ENCODE data around the gene DLG1.

DLG1 gene

DNA sequence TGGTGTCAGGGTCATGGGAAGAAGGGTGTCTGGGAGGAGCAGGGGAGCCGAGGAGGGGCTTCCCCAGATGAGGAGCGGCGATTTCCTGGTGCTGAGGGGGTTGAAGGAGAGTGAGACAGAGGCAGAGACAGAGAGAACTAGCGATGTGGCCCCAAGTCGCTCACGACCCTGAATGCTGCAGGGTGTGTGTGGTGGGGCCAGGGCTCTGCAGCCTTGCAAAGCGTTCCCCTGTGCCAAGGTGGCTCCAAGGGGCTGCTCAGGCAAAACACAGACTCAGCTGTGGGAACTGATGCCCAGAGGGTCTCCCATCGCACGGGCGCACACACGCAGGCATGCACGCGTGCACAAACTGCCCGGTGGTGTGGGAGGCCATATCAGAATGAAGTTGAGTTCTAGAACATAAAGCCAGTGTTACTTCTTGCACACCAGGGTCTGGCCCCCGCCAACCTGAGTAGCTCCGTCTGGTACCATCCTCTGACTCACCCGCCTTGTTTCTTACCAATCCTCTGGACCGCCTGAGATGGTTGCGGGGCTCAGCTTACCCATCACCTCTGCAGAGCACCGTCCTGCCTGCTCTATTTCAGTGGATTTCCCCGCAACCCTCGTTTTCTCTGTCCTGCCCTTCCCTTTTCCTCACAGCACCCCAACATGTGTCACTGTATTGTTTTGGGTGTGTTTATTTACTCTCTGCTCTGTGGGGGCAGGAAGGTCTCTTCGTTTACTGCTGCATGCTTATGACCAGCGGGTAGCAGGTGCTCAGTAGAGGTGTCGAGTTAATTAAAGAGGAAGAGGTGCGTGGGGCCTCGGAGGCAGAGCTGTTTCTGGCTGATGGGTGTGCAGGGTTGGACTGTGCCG lies 273.3 kb downstream of the DLG1 start:
- no peak for DNase-seq (ENCODE audit: low read depth)
- no peak overlapping the region for H3K4me3 ChIP-seq (ENCODE audit: low read depth, low read length)
- TF ChIP-seq, protein P1, sequence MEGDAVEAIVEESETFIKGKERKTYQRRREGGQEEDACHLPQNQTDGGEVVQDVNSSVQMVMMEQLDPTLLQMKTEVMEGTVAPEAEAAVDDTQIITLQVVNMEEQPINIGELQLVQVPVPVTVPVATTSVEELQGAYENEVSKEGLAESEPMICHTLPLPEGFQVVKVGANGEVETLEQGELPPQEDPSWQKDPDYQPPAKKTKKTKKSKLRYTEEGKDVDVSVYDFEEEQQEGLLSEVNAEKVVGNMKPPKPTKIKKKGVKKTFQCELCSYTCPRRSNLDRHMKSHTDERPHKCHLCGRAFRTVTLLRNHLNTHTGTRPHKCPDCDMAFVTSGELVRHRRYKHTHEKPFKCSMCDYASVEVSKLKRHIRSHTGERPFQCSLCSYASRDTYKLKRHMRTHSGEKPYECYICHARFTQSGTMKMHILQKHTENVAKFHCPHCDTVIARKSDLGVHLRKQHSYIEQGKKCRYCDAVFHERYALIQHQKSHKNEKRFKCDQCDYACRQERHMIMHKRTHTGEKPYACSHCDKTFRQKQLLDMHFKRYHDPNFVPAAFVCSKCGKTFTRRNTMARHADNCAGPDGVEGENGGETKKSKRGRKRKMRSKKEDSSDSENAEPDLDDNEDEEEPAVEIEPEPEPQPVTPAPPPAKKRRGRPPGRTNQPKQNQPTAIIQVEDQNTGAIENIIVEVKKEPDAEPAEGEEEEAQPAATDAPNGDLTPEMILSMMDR (IDR thresholded peaks at IDR 0.05; ENCODE audit: low read depth, low read length, missing control alignments), result no peak

DNA sequence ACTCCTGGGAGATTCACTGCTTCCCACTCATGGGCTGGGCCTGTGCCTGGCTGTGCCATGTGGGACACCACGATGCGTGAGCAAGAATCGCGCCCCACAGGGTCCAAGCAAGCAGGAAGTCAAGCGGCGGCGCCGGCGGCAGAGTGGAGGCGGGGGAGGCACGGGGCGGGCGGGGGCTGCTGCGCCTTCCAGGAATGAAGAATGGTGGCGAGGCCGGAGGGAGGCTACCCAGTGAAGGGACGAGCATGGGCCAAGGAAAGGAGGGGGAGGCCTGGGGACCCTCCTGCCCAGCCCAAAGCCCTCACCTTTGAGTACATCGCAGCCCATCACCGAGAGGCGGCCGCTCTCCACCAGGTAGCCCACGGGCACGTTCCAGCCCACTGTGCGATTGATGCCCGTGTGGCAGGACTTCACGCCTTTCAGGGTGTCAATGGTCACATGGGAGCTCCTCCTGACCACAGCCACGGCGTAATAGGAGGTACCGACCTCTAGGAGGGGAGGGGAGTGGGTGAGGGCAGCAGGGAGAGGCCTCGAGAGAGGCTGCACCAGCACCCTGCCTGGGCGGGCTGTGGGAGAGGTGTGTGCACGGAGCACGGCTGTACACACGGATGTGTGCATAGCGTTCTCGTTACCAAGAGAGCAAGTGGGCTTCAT lies 274.3 kb downstream of the DLG1 start:
- no peak overlapping the region for H3K4me3 ChIP-seq (ENCODE audit: low read depth, low read length)
- TF ChIP-seq, protein P1 (IDR thresholded peaks at IDR 0.05; ENCODE audit: low read depth, low read length, missing control alignments), result no peak
- DNase-seq (ENCODE audit: low read depth), result no peak

DNA sequence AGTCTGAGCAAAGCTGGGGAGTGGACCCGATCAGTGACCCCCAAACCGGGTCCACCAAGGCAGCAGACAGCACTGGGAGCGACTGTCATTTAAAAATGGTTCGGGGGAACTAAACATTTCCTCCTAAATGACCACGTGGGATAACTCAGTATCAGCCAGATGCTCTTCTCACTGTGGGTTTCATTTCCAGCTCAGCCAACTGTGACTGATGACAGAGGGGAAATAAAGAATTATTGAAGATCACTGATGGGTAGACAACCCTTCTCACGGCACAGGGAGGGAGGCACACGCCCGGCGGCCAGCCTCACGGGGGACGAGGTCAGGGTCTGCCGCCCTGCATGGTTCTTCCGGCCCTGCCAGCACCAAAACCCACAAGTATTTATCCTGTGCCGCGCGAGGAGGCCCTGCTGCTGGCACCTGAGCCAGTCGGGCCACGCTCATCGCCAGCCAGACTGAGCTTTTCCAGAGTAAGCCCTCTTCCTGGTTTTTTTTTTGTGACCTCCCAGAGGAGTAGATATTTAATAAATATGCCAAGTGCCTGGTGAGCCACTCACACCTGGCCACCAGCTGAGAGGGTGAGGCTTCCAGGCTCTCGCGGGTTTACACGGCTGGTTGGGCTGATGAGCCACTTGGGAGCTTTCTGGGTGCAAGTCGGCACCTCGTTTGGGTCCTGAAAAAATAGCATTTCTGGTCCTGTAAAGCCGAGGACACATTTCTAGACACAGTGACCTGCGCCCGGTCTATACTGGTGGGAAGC lies 275.0 kb downstream of the DLG1 start:
- DNase-seq (ENCODE audit: low read depth), result peak; percentile 35
- peak overlapping the region; percentile 9; the same call in 1 of the 2 replicates for H3K4me3 ChIP-seq (ENCODE audit: low read depth, low read length)
- TF ChIP-seq, protein P1 (IDR thresholded peaks at IDR 0.05; ENCODE audit: low read depth, low read length, missing control alignments), result no peak

DNA sequence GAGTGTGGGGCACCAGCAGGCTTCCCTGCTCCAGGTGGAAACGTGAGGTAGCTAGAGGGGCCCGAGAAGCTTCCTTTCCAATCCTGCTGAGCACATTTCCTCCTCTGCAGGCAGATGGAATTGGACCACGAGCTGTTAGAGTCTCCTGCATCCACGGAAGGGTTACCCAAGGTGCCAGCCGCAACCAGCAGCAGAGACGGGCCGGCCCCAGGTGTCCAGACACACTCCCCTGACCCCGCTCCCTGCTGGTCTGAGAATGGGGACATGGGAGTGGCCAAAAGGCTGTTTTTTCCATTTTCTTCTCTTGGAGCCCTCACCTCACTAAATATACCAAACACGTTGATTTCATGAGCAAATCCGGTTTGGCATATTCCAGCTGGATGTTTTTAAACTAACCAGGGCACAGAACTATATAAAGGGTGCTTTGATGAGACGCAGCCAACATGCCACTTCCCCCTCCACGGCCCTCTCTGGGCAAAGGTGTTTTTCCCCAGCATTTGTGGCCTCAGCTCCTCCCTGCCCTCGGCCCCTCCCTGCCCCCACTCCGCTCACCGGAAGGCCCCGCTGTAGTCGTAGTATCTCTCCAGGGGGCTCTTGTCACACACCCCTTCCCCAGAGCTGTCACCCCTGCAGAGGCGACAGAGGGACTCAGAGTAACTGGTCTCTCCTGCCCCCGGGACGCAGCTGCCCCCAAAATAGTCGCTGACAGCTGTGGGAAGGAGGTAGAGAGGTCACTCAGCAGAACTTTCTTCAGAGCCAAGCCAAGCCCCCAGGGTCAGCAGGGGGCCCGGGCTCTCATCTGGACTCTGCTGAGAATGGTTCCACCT lies 275.8 kb downstream of the DLG1 start:
- no peak for DNase-seq (ENCODE audit: low read depth)
- no peak overlapping the region; the same call in 1 of the 2 replicates for H3K4me3 ChIP-seq (ENCODE audit: low read depth, low read length)
- TF ChIP-seq, protein P1 (IDR thresholded peaks at IDR 0.05; ENCODE audit: low read depth, low read length, missing control alignments), result no peak

DNA sequence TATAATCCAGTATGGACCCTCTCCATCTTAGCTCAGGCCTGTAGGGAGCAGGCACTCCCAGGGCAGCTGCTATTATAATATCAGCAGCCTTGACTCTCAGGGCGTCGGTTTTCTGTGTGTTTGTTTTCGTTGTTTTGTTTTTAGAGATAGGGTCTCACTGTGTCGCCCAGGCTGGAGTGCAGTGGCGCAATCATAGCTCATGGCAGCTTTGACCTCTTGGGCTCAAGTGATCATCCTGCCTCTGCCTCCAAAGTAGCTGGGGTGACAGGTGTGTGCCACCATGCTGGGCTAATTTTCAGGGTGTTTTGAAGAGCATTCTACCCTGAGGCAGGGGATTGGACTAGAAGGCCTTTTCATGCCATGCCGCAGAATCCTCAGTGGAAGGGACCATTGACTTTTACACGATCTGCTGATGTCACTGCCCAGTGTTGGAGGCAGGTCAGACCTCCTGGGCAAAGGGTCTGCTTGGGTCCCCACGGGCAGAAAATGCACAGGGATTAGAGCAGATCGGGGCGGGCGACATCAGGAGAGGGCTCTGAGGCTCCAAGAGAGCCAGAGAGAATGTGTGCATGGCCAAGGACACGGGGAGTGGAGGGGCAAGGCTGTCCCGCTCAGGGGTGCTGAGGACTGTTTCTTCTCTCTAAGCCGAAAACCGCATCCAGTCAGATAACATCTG lies 276.5 kb downstream of the DLG1 start:
- TF ChIP-seq, protein P1 (IDR thresholded peaks at IDR 0.05; ENCODE audit: low read depth, low read length, missing control alignments), result no peak
- H3K4me3 ChIP-seq (ENCODE audit: low read depth, low read length), result no peak overlapping the region
- no peak for DNase-seq (ENCODE audit: low read depth)

DNA sequence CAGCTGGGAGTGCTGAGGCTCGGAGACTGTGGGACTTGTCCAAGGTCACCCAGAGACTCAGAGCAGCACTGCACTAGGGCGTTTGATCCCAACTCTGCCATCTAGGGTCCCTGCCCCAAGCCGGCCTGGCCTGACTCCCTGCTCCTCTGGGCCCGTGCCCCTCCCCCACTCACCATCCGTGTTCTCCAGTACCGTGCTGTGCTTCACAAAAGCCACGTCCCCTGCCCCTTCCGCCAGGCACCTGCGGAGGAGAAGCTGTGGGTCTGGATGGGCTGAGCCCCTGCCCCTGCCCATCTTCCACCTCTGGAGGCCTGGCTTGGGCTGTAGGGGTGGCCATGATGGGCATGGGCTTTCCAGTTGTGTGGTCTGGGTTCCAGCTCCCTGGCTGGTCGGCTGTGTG lies 277.2 kb downstream of the DLG1 start:
- no peak for DNase-seq (ENCODE audit: low read depth)
- H3K4me3 ChIP-seq (ENCODE audit: low read depth, low read length), result no peak overlapping the region
- TF ChIP-seq, protein P1 (IDR thresholded peaks at IDR 0.05; ENCODE audit: low read depth, low read length, missing control alignments), result no peak

Measured in GM12864 (cell line).